ENCODE results near the gene FOXP1.

- TF ChIP-seq EGR1 (IDR thresholded peaks at IDR 0.05; ENCODE audit: low read depth in 2 of 2) (no peak), CTCF (IDR thresholded peaks at IDR 0.05; ENCODE audit: low read depth, low read length, missing input control) (no peak), TAF1 (conservative IDR thresholded peaks at IDR 0.05) (no peak), REST (IDR thresholded peaks at IDR 0.05) (no peak), SP1 (IDR thresholded peaks at IDR 0.05) (no peak), JUND (IDR thresholded peaks at IDR 0.05) (no peak), HNF4G (IDR thresholded peaks at IDR 0.05) (no peak), HNF4A (conservative IDR thresholded peaks at IDR 0.05) (no peak), RAD21 (IDR thresholded peaks at IDR 0.05) (no peak), ZBTB33 (IDR thresholded peaks at IDR 0.05) (no peak), YY1 (IDR thresholded peaks at IDR 0.05) (no peak), ATF3 (IDR thresholded peaks at IDR 0.05) (no peak), GABPA (IDR thresholded peaks at IDR 0.05 in 1 of 2, conservative IDR thresholded peaks at IDR 0.05 in 1 of 2) (no peak), FOXA2 (IDR thresholded peaks at IDR 0.05) (no peak)
Observed at GRCh38 chr3:71370467-71370866, 213.1 kb downstream of the FOXP1 start.
